Measurements from ENCODE around the gene DNMT1. TPM values are rescaled to one million over a fixed set of nuclear protein-coding genes. Genes with fewer than 3 reads are reported as not detected.
A peak's percentile ranks its signal among the peaks of the same experiment; 100 is the strongest.

DNMT1 gene
- polyA plus RNA-seq, 3 donors = 17.6 to 72.5 (median 19.0) TPM

DNA sequence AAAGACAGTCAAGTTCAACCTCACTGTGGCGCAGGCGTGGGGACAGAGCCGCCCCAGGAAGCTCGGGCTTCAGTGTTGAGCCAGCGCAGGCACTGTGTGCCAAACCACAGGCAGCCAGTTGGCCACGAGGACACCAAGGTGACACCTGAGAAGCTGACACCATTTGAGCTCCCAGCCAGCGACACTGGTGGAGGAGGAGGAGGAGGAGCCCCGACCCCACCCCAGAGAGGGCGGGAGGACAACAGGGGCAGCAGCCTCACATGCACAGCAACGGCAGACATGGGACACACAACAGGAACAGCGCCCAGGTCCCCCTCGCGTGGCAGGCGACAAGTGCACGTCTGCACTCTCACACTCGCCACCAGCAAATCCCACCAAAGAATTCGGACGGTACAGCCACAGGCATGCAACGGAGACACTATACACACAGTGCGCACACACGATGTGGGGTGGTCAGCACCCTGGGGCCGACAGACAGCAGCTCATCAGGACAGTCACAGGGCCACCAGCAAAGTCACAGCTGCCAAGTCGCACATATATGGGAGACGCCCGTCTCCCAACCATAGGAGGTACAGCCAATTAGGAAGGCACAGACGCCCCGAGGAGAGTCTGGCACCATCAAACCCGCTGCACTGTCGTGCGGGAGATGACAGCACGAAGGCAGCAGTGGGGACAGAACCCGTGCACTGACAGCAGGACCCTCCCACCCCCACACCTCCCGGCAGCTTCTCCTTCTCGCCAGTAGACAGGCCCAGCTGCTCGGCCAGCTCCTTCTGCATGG, 78.5 kb downstream of the DNMT1 start:
- no peak overlapping the region for H3K4me3 Mint-ChIP-seq
- no peak overlapping the region for H3K4me3 ChIP-seq (replicated peaks in 1 of 3; ENCODE audit: low read depth in 2 of 3, low read length in 3 of 3)
- no peak overlapping the region for H3K4me2 ChIP-seq (replicated peaks; ENCODE audit: extremely low read depth, low read length, poor library complexity, severe bottlenecking)
- no peak for DNase-seq
- peaks cover 54% of the 10 kb centered on the region for H4K20me1 ChIP-seq (ENCODE audit: insufficient read depth, low read length)
- no peaks in the 10 kb centered on the region for H3K9me3 ChIP-seq (replicated peaks in 1 of 2; ENCODE audit: control insufficient read depth in 1 of 2, insufficient read depth in 1 of 2, low read length in 2 of 2)
- H3K4me1 Mint-ChIP-seq = peaks cover 37% of the 10 kb centered on the region
- TF ChIP-seq, protein P1, sequence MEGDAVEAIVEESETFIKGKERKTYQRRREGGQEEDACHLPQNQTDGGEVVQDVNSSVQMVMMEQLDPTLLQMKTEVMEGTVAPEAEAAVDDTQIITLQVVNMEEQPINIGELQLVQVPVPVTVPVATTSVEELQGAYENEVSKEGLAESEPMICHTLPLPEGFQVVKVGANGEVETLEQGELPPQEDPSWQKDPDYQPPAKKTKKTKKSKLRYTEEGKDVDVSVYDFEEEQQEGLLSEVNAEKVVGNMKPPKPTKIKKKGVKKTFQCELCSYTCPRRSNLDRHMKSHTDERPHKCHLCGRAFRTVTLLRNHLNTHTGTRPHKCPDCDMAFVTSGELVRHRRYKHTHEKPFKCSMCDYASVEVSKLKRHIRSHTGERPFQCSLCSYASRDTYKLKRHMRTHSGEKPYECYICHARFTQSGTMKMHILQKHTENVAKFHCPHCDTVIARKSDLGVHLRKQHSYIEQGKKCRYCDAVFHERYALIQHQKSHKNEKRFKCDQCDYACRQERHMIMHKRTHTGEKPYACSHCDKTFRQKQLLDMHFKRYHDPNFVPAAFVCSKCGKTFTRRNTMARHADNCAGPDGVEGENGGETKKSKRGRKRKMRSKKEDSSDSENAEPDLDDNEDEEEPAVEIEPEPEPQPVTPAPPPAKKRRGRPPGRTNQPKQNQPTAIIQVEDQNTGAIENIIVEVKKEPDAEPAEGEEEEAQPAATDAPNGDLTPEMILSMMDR (IDR thresholded peaks at IDR 0.05) = no peak
- peak overlapping the region in 4 of 7 donors; percentile 54 to 77 (median 64) for H3K27ac Mint-ChIP-seq
- peaks cover 39% of the 10 kb centered on the region in 2 donors for H3K36me3 ChIP-seq (replicated peaks in 1 of 2; ENCODE audit: control insufficient read depth in 1 of 2, insufficient read depth in 2 of 2, low read length in 2 of 2)
- WGBS (ENCODE audit: insufficient coverage) = 88% methylated on average over 32 of the region's 35 CpGs
- H3K27ac ChIP-seq (ENCODE audit: low read depth in 1 of 2, low read length in 2 of 2) = no peak overlapping the region
- no peaks in the 10 kb centered on the region for H3K27me3 Mint-ChIP-seq (ENCODE audit: low read depth in 3 of 3)
- H3K9me3 Mint-ChIP-seq = no peaks in the 10 kb centered on the region
- H3K36me3 Mint-ChIP-seq = peaks cover 33 to 51% of the 10 kb centered on the region in 2 donors
- H3K4me1 ChIP-seq (ENCODE audit: control insufficient read depth in 1 of 2, insufficient read depth in 2 of 2, low read length in 2 of 2) = peaks cover 35 to 42% of the 10 kb centered on the region in 2 donors
- intact Hi-C loops (cut with micrococcal nuclease) = no loop called here
- peaks cover 33% of the 10 kb centered on the region for H3K79me2 ChIP-seq (ENCODE audit: insufficient read depth, low read length)
- H3K9ac ChIP-seq (ENCODE audit: insufficient read depth, low read length, poor library complexity, severe bottlenecking) = no peak overlapping the region
- H2AFZ ChIP-seq (ENCODE audit: insufficient read depth, low read depth, low read length, poor library complexity, severe bottlenecking) = no peak overlapping the region
- H3K27me3 ChIP-seq (ENCODE audit: control insufficient read depth in 2 of 2, insufficient read depth in 2 of 2, low read length in 2 of 2) = no peaks in the 10 kb centered on the region

DNA sequence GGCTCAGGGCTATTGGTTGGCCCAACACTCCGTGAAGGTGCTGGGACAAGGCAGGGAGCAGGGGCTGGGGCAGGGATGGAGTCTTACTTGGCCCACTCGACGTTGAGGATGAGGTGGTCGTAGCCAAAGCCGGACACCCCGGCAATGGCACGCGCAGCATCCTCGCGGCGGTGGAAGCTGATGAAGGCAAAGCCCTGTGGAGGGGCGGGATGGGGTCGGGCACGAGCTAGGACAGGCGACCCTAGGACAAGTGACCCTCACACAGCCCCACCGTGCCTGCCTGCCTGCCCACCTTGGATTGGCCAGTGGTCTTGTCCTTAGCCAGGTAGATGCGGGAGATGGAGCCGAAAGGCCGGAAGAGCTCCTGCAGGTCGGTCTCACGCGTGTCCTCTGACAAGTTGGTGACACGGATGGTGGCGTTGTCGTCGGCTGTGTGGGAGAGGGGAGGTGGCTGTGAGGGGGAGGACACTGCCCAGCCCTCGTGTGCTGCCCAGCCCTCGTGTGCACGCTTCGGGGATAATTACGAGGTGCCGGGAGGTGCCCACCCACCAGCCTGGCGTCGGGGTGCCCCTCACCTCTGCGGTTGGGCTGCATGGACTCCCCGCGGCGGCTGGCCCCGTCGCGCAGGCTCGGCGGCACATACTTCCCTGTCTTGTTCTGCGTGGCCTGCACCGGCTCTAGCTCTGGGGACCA, 79.2 kb downstream of the DNMT1 start:
- 93% methylated on average over 38 of the region's 45 CpGs for WGBS (ENCODE audit: insufficient coverage)
- Histone ChIP-seq H2AFZ (ENCODE audit: insufficient read depth, low read depth, low read length, poor library complexity, severe bottlenecking) (no peak overlapping the region), H3K36me3 (replicated peaks in 1 of 2; ENCODE audit: control insufficient read depth in 1 of 2, insufficient read depth in 2 of 2, low read length in 2 of 2) (peaks cover 45 to 47% of the 10 kb centered on the region in 2 donors), H3K4me1 (ENCODE audit: control insufficient read depth in 1 of 2, insufficient read depth in 2 of 2, low read length in 2 of 2) (peaks cover 42 to 49% of the 10 kb centered on the region in 2 donors), H3K9me3 (replicated peaks in 1 of 2; ENCODE audit: control insufficient read depth in 1 of 2, insufficient read depth in 1 of 2, low read length in 2 of 2) (no peaks in the 10 kb centered on the region), H3K4me2 (replicated peaks; ENCODE audit: extremely low read depth, low read length, poor library complexity, severe bottlenecking) (no peak overlapping the region), H3K27ac (ENCODE audit: low read depth in 1 of 2, low read length in 2 of 2) (no peak overlapping the region), H4K20me1 (ENCODE audit: insufficient read depth, low read length) (peaks cover 54% of the 10 kb centered on the region), H3K79me2 (ENCODE audit: insufficient read depth, low read length) (peaks cover 33% of the 10 kb centered on the region), H3K27me3 (ENCODE audit: control insufficient read depth in 2 of 2, insufficient read depth in 2 of 2, low read length in 2 of 2) (no peaks in the 10 kb centered on the region), H3K9ac (ENCODE audit: insufficient read depth, low read length, poor library complexity, severe bottlenecking) (no peak overlapping the region), H3K4me3 (replicated peaks in 1 of 3; ENCODE audit: low read depth in 2 of 3, low read length in 3 of 3) (no peak overlapping the region)
- intact Hi-C loops (cut with micrococcal nuclease) = no loop called here
- Mint-ChIP-seq H3K9me3 (no peaks in the 10 kb centered on the region), H3K4me3 (no peak overlapping the region), H3K27ac (peak overlapping the region in 4 of 7 donors; percentile 4 to 74 (median 67)), H3K36me3 (peaks cover 36 to 58% of the 10 kb centered on the region in 2 donors), H3K4me1 (peaks cover 45% of the 10 kb centered on the region), H3K27me3 (ENCODE audit: low read depth in 3 of 3) (no peaks in the 10 kb centered on the region)
- peak in 1 of 3 donors; percentile 4 for DNase-seq
- TF ChIP-seq, protein P1 (IDR thresholded peaks at IDR 0.05) = no peak

Measured in CD14-positive monocyte (primary cell).